Measurements from ENCODE around the gene SLC29A4.
"Not testable (repeated sequence)": the region's sequence is repeated elsewhere in the genome, so short reads cannot be mapped to it uniquely, and the experiment has no call there.

Gene SLC29A4

DNA sequence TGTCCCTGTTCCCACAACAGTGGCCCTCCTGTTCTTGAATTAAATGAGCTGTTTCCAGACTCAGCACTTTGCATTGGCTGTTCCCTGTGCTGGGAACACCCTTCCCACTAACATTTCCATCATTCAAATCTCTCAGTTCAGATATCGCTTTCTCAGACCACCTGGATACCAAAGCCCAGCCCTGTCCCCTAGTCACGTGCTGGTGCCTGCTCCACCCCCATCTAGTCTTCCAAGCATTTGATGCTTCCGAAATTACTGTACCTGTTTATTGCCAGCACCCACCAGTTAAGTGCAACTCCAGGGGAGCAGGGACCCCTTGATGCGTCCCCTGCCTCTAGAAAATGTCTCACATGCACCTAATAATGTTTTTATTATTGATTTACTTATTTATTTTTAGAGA lies 3.0 kb upstream of the SLC29A4 start:
- DNase-seq (ENCODE audit: insufficient read length) (no peak), FAIRE-seq (no peak)
- TF ChIP-seq TAF1 (IDR thresholded peaks at IDR 0.05; ENCODE audit: borderline replicate concordance, low read depth, low read length) (no peak), POLR2AphosphoS5 (IDR thresholded peaks at IDR 0.05; ENCODE audit: low read depth, low read length) (no peak), POLR2A (IDR thresholded peaks at IDR 0.05; ENCODE audit: low read depth, low read length) (no peak)

DNA sequence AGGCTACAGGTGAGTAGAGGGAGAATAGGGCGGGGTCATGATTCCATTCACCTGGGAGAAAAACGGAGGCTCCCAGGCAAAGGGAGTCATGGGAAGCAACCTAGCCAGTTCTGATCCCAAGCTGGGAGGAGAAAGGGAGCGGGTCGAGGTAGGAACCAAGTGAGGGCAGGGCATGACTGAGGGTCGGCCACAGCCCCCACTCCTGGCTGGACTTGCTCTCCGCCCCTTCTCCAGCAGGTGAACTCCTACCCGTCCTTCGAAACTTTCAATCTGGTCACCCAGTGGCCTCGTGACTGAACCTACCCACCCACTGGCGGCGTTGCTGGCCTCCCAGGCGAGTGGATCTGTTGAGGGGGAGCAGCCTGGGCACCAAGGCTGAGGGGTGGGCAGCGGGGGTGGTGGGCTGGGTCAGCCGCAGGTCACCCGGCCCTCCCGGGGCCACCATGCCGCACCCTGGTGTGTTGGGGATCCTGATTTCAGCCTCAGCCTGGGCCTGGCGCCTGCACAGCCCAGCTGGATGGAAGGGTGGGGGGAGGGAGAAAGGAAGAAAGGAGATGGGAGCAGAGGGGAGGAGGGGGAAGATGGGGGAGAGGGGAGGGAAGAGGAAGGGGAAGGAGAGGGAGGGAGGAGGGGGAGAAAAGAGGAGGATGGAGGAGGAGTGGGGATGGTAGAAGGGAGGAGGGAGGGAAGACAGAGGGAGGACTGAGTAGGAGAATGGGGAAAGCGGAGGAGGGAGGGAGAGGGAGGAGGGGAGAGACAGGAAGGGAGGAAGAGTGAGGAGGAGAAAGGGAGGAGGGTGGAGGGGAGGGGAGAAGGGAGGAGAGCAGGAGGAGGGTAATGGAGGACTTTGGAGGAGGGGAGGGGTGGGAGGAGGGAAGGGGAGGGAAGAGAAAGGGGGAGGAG lies 894 bp upstream of the SLC29A4 start:
- not testable (repeated sequence) for FAIRE-seq

DNA sequence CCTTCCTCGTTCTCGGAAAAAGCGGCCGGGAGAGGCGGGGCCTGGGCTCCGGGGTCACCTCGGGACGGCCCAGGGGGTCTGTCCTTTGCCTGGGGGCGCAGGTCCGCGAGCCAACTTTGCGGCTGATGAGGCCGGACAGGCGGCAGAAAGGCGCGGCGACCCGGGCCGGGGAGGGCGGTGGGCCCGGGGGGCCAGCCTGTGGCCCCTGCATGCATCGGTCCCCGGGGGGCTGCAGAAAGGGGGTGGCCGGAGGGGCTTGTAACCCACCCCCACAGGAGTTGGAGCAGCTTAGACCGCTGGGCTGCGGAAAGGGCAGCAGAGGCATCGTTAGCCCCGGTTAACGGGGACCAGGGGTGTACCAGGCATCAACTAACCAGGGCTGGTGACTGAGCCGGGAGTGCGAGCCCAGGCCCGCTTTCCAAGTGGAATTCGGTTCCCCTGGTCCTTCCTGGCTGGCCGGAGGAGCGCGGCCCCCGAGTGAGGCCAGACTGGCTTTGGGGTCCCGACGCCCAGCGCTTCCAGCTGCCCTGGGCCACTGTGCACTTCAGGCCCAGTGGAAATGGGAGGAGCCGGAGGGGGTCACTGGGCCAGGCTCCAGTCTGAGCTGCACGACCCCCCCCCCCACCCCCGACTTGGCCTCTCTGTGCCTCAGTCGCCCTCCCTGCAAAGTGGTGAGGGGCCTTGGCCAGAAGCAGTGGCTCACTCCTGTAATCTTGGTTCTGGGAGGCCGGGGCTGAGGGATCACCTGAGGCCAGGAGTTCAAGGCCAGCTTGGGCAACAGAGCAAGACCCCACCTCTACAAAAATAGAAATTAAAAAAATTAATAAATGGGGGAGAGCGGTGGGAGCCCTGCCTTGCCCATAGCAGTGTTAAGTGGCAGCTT lies 919 bp downstream of the SLC29A4 start:
- TF ChIP-seq POLR2A (IDR thresholded peaks at IDR 0.05; ENCODE audit: low read depth, low read length) (no peak), TAF1 (IDR thresholded peaks at IDR 0.05; ENCODE audit: borderline replicate concordance, low read depth, low read length) (no peak), POLR2AphosphoS5 (IDR thresholded peaks at IDR 0.05; ENCODE audit: low read depth, low read length) (no peak)
- no peak for DNase-seq (ENCODE audit: insufficient read length)
- no peak for FAIRE-seq

More for the DNA sequence above, 894 bp upstream of the SLC29A4 start:
- DNase-seq (ENCODE audit: insufficient read length), result not testable (repeated sequence)

DNA sequence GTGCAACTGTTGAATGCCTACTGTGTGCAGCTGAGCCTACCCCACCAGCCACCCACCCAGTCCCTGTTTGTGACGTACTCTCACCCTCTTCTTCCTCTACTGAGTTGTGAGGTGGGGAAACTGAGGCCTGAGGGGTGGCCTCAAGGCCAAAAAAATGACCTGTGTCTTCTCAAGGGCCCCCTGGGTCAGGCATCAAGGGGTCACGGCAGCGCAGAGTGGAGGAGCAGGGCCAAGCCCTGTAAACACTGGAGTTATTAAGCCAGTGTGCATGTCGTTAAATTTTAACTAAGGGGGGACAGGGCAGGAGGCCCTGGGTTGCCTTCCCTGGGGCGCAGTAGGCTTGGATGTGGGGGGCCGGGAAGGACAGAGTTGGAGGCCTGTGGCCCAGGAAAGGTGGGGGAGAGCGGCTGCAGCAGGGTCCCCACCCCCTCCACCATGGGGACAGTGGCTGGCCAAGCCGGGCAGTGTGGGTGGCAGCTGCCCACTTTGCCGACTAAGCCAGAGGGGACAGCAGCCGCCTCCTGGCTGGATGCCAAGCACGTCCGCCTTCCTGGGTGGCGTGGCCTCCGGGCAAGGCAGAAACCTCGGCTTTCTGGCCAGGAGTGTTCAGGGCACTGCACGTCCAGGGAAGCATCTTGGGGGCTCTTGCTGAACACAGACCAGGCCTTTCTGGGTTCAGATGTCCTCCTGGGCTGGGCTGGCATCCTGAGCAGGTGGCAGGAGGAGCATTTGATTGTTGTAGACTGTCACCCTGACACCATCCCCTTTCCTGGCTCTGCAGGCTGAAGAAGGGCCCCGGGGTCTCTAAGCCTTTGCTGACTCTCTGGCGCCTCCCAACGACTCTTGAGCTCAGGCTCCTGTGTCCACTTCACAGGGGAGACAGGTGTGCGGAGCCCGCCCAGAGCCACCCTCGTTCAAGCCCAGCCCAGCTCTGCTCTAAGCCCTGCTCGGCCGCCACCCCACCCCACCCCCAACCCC lies 1.9 kb downstream of the SLC29A4 start:
- FAIRE-seq (no peak), DNase-seq (ENCODE audit: insufficient read length) (peak; percentile 63)
- TF ChIP-seq POLR2A (IDR thresholded peaks at IDR 0.05; ENCODE audit: low read depth, low read length), result no peak
- no peak for TF ChIP-seq TAF1 (IDR thresholded peaks at IDR 0.05; ENCODE audit: borderline replicate concordance, low read depth, low read length)
- TF ChIP-seq POLR2AphosphoS5 (IDR thresholded peaks at IDR 0.05; ENCODE audit: low read depth, low read length), result no peak

DNA sequence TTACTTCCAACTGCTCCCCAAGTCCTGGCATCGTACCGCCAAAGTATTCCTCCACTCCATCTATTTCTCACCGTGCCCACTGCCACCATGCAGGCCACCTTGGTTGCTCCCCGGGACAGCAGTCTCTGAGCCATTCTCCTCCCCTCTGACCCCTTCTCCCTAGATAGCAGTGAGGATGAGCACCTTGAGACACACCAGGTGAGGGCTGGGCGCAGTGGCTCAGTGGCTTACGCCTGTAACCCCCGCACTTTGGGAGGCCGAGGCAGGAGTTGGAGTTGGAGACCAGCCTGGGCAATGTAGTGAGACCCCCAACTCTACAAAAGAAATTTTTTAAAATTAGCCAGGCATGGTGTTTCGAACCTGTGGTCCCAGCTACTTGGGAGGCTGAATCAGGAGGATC lies 4.2 kb downstream of the SLC29A4 start:
- FAIRE-seq, result no peak
- TF ChIP-seq POLR2A (IDR thresholded peaks at IDR 0.05; ENCODE audit: low read depth, low read length), result no peak
- no peak for DNase-seq (ENCODE audit: insufficient read length)

DNA sequence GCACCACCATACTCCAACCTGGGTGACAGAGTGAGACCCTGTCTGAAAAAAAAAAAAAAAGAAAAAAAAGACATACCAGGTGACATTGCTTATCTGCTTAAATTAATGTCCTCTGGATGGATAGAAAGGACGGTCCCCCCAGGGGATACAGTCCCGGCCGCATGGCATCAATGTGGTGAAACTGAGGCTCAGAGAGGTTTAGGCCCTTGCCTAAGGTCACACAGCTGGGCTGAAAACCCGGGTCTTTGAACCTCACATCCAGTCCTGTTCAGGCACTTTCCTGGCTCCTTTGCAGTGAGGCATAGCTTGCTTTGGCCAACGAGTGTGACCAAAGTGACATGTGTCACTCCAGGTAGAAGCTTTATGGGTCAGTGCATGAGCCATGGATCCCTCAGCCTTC lies 4.6 kb downstream of the SLC29A4 start:
- not testable (repeated sequence) for DNase-seq (ENCODE audit: insufficient read length); FAIRE-seq

DNA sequence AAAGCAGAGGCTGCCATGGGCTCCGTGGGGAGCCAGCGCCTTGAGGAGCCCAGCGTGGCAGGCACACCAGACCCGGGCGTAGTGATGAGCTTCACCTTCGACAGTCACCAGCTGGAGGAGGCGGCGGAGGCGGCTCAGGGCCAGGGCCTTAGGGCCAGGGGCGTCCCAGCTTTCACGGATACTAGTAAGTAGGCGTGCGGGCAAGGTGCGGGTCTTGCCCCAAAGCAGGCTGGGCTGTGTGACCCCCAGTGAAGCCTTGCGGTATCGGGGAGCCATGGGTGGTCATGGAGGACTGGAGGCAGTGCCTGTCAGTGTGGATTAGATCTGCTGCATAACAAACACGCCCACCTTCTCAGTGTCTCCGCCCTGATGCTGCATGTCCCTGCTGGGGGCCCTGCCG lies 5.1 kb downstream of the SLC29A4 start:
- no peak for TF ChIP-seq TAF1 (IDR thresholded peaks at IDR 0.05; ENCODE audit: borderline replicate concordance, low read depth, low read length)
- TF ChIP-seq POLR2A (IDR thresholded peaks at IDR 0.05; ENCODE audit: low read depth, low read length), result no peak
- TF ChIP-seq POLR2AphosphoS5 (IDR thresholded peaks at IDR 0.05; ENCODE audit: low read depth, low read length), result no peak
- DNase-seq (ENCODE audit: insufficient read length), result no peak
- no peak for FAIRE-seq

DNA sequence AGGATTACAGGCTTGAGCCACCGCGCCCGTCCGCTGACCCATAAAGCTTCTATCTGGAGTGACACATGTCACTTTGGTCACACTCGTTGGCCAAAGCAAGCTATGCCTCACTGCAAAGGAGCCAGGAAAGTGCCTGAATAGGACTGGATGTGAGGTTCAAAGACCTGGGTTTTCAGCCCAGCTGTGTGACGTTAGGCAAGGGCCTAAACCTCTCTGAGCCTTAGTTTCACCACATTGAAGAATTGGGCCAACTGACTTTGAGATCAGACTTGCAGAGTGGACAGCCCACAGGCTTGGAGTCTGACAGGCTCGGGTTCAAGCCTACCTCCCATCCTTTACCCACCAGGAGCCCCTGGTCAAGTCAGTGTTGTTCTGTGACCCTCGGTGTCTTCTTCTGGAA lies 5.8 kb downstream of the SLC29A4 start:
- FAIRE-seq; DNase-seq (ENCODE audit: insufficient read length): not testable (repeated sequence)

DNA sequence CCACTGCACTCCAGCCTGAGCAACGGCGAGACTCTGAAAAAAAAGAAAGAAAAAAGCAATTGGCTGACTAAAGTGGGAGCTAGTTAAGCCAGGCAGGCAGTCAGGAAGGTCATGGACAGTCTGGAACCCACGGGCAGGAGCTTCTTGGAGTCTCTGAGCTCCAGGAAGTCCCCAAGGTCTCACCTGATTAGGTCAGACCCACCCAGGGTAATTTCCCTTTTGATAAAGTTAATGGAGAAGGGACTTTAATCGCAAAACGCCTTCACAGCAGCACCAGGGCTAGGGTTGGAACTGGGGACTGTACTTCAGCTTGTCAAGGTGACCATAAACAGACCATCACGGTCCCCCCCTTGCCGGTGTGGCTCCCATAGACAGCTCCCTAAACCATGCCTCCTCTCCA lies 6.6 kb downstream of the SLC29A4 start:
- FAIRE-seq (no peak), DNase-seq (ENCODE audit: insufficient read length) (no peak)
- TF ChIP-seq POLR2A (IDR thresholded peaks at IDR 0.05; ENCODE audit: low read depth, low read length), result no peak
- TF ChIP-seq TAF1 (IDR thresholded peaks at IDR 0.05; ENCODE audit: borderline replicate concordance, low read depth, low read length), result no peak
- TF ChIP-seq POLR2AphosphoS5 (IDR thresholded peaks at IDR 0.05; ENCODE audit: low read depth, low read length), result no peak

DNA sequence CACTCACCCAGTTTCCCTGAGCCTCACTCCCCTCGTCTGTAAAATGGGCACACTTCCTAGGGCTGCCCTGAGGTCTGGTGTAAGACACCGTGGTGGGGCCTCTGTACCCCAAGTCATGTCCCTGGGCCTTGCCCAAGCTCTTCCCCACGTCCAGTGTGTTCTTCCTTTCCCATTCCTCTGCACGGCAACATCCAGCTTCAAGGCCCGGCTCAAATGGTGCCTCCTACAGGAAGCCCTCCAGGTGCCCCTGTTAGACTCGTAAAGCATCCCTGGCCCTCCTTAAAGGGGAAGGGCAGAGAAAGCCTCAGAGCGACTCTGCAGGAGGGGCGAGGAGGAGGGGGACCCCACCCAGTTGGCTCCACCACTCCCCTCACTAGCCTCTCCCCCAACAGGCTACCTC lies 8.6 kb downstream of the SLC29A4 start:
- no peak for FAIRE-seq
- TF ChIP-seq POLR2AphosphoS5 (IDR thresholded peaks at IDR 0.05; ENCODE audit: low read depth, low read length) (no peak), TAF1 (IDR thresholded peaks at IDR 0.05; ENCODE audit: borderline replicate concordance, low read depth, low read length) (no peak), POLR2A (IDR thresholded peaks at IDR 0.05; ENCODE audit: low read depth, low read length) (no peak)

DNA sequence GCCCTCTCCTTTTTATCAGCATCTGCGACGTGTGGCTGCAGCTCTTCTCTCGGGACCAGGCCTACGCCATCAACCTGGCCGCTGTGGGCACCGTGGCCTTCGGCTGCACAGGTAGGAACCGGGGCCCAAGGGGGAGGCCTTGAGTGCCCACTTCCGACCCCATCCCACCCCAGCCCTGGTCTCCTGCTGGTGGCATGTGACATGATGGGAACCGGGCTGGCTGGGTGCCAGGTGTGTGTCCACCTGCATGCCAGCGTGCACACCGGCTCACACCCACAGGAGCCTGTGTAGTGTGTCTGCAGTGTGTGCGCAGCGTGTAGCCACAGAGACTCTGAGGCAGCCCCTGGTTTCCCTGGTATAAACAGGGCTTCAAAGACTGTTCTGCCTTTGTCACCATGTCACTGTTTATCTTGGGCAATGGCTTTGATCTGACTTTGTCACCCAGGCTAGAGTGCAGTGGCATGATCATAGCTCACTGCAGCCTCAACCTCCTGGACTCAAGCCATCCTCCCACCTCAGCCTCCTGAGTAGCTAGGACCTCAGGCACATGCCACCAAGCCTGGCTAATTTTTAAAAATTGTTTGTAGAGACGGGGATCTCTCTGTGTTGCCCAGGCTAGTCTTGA lies 9.1 kb downstream of the SLC29A4 start:
- DNase-seq (ENCODE audit: insufficient read length); FAIRE-seq: not testable (repeated sequence)

More for the DNA sequence above, 8.6 kb downstream of the SLC29A4 start:
- no peak for DNase-seq (ENCODE audit: insufficient read length)
